Neuron (in vitro differentiated cells): ENCODE results near the gene TRIM44.
"Not testable (repeated sequence)": the region's sequence is repeated elsewhere in the genome, so short reads cannot be mapped to it uniquely, and the experiment has no call there.

Experiments used
- H2AFZ ChIP-seq: one replicate; pipeline ENCODE4 v1.6.1; 2013; ENCODE audit warnings: low read depth, mild to moderate bottlenecking, inconsistent platforms, low read length, moderate library complexity
- H3K27me3 ChIP-seq: one replicate; pipeline ENCODE4 v1.6.1; 2013; ENCODE audit warnings: low read length; ENCODE audit not compliant: insufficient read depth
- H3K36me3 ChIP-seq: one replicate; pipeline ENCODE4 v1.6.1; 2013; ENCODE audit warnings: low read length; ENCODE audit not compliant: insufficient read depth
- H3K4me1 ChIP-seq: one replicate; pipeline ENCODE4 v1.6.1; 2013; ENCODE audit warnings: low read length; ENCODE audit not compliant: insufficient read depth
- H3K4me3 ChIP-seq: 2 replicates; pipeline ENCODE4 v1.5.1; 2013; ENCODE audit warnings: mild to moderate bottlenecking, low read length, moderate library complexity
- H3K9me3 ChIP-seq: one replicate; pipeline ENCODE4 v1.6.1; 2013; ENCODE audit warnings: low read length

The TRIM44 gene

DNA sequence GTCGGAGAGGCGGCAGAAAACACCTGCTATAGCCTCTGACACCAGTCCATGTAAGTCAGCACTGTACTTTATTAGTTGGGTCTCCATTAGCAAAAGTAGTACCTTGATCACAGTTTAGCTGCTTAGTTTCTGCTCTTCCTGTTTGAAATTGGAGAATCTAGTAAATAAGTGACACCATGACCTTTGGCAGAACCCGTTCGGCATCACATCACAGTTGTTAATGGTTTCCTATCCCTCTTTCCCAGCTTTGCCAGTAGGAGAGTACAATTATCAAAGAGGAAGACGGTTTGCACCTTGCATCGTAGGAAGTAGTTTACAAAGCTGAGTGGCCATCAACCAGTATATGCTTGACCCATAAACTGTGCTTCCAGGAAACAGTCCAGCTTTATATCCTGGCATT is 101.8 kb downstream of the TRIM44 start:
- no peaks in the 10 kb centered on the region for H3K9me3 ChIP-seq

DNA sequence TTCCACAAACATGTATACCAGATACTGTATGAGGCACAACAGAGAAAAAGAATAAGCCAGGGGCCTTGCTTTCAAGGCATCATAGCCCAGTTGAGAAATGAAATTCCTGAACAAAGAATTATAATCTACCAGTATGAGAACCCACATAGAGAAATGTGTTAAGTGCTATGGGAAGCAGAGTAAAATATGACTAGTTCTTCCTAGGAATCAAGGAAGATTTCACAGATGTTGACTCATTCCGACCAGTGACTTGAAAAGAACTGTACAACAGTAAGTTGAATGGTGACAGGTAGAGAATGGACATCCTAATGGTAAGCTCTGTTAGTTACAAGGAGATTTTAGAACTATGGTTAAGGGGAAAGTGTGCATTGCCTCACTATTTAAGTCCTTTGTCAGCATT is 102.6 kb downstream of the TRIM44 start:
- Histone ChIP-seq H2AFZ (no peak overlapping the region), H3K27me3 (no peaks in the 10 kb centered on the region), H3K4me3 (no peak overlapping the region), H3K4me1 (no peaks in the 10 kb centered on the region), H3K36me3 (peaks cover 4% of the 10 kb centered on the region), H3K9me3 (no peaks in the 10 kb centered on the region)

More for the DNA sequence above, 101.8 kb downstream of the TRIM44 start:
- no peak overlapping the region for H2AFZ ChIP-seq
- no peaks in the 10 kb centered on the region for H3K27me3 ChIP-seq
- H3K4me3 ChIP-seq: no peak overlapping the region
- peaks cover 4% of the 10 kb centered on the region for H3K36me3 ChIP-seq
- no peaks in the 10 kb centered on the region for H3K4me1 ChIP-seq

DNA sequence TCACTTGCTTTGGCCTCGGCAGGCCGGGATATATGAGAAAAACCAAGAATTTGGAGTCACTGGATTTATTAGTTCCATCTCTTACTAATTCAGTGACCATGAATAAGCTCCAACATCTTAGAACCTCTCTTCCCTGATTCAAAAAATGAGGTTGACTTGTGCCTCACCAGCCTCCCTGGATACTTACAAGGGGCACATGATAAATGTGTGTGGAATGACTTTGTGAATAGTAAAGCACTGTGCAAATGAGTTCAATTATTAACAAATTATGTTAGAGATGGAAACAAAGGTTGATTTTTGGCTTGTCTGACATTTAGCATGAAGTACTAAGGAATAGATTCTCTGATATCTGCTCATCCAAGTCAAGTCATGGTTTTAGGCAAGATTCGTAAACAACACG is 104.1 kb downstream of the TRIM44 start:
- Histone ChIP-seq H2AFZ (no peak overlapping the region), H3K27me3 (no peaks in the 10 kb centered on the region), H3K36me3 (peaks cover 4% of the 10 kb centered on the region), H3K9me3 (no peaks in the 10 kb centered on the region), H3K4me1 (no peaks in the 10 kb centered on the region), H3K4me3 (no peak overlapping the region)

DNA sequence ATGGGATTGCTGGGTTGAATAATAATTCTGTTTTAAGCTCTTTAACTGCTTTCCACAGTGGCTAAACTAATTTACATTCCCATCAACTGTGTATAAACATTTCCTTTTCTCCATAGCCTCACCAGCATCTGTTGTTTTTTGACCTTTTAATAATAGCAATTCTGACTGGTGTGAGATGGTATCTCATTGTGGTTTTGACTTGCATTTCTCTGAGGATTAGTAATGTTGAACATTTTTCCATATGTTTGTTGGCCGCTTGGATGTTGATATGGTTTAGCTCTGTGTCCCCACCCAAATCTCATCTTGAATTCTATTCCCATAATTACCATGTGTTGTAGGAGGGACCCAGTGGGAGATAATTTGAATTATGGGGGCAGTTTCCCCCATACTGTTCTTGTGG is 107.8 kb downstream of the TRIM44 start:
- not testable (repeated sequence) for H3K27me3 ChIP-seq, H2AFZ ChIP-seq, H3K36me3 ChIP-seq, H3K4me3 ChIP-seq, H3K9me3 ChIP-seq, H3K4me1 ChIP-seq

DNA sequence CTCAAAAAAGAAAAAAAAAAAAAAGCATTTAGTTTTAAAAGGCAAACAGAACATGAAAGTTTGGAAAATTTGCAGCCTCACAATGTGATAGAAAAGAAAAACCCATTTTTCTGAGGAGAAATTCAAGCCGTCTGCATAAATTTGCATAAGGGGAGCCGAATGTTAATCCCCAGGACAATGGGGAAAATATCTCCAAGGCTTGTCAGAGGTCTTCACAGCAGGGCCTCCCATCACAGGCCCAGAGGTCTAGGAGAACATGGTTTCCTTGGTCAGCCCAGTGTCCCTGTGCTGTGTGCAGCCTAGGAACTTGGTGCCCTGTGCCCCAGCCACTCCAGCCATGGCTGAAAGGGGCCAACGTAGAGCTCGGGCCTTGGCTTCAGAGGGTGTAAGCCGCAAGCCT is 109.1 kb downstream of the TRIM44 start:
- H2AFZ ChIP-seq: no peak overlapping the region
- no peaks in the 10 kb centered on the region for H3K4me1 ChIP-seq
- no peaks in the 10 kb centered on the region for H3K27me3 ChIP-seq
- peaks cover 2% of the 10 kb centered on the region for H3K9me3 ChIP-seq
- H3K36me3 ChIP-seq: no peaks in the 10 kb centered on the region
- no peak overlapping the region for H3K4me3 ChIP-seq

DNA sequence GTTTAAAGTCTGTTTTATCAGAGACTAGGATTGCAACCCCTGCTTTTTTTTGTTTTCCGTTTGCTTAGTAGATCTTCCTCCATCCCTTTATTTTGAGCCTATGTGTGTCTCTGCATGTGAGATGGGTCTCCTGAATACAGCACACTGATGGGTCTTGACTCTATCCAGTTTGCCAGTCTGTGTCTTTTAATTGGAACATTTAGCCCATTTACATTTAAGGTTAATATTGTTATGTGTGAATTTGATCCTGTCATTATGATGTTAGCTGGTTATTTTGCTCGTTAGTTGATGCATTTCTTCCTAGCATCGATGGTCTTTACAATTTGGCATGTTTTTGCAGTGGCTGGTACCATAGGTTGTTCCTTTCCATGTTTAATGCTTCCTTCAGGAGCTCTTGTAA is 114.7 kb downstream of the TRIM44 start:
- not testable (repeated sequence) for H3K27me3 ChIP-seq

DNA sequence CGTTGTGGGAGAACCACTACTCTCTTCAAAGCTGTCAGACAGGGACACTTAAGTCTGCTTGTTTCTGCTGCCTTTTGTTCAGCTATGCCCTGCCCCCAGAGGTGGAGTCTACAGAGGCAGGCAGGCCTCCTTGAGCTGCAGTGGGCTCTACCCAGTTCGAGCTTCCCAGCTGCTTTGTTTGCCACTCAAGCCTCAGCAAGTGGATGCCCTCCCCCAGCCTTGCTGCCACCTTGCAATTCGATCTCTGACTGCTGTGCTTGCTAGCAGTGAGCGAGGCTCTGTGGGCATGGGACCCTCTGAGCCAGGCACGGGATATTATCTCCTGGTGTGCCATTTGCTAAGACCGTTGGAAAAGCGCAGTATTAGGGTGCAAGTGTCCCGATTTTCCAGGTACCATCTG is 116.4 kb downstream of the TRIM44 start:
- not testable (repeated sequence) for H2AFZ ChIP-seq

More for the DNA sequence above, 114.7 kb downstream of the TRIM44 start:
- H3K4me1 ChIP-seq, H2AFZ ChIP-seq, H3K36me3 ChIP-seq, H3K9me3 ChIP-seq, H3K4me3 ChIP-seq: not testable (repeated sequence)

DNA sequence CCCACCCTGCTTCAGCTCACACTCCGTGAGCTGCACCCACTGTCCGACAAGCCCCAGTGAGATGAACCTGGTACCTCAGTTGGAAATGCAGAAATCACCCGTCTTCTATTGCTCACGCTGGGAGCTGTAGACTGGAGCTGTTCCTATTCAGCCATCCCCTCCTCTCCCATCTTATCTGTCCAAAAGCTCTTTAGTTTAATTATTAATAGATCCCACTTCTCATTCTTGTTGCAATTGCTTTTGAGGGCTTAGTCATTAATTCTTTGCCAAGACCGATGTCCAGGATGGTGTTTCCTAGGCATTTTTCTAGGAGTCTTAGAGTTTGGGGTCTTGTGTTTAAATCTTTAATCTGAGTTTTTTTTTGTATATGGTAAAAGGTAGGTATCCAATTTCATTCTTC is 116.8 kb downstream of the TRIM44 start:
- H3K36me3 ChIP-seq: no peaks in the 10 kb centered on the region
- H3K9me3 ChIP-seq: peaks cover 4% of the 10 kb centered on the region
- no peak overlapping the region for H3K4me3 ChIP-seq
- no peaks in the 10 kb centered on the region for H3K4me1 ChIP-seq
- H2AFZ ChIP-seq: no peak overlapping the region
- no peaks in the 10 kb centered on the region for H3K27me3 ChIP-seq

More for the DNA sequence above, 116.4 kb downstream of the TRIM44 start:
- H3K9me3 ChIP-seq, H3K4me3 ChIP-seq, H3K4me1 ChIP-seq, H3K36me3 ChIP-seq, H3K27me3 ChIP-seq: not testable (repeated sequence)

DNA sequence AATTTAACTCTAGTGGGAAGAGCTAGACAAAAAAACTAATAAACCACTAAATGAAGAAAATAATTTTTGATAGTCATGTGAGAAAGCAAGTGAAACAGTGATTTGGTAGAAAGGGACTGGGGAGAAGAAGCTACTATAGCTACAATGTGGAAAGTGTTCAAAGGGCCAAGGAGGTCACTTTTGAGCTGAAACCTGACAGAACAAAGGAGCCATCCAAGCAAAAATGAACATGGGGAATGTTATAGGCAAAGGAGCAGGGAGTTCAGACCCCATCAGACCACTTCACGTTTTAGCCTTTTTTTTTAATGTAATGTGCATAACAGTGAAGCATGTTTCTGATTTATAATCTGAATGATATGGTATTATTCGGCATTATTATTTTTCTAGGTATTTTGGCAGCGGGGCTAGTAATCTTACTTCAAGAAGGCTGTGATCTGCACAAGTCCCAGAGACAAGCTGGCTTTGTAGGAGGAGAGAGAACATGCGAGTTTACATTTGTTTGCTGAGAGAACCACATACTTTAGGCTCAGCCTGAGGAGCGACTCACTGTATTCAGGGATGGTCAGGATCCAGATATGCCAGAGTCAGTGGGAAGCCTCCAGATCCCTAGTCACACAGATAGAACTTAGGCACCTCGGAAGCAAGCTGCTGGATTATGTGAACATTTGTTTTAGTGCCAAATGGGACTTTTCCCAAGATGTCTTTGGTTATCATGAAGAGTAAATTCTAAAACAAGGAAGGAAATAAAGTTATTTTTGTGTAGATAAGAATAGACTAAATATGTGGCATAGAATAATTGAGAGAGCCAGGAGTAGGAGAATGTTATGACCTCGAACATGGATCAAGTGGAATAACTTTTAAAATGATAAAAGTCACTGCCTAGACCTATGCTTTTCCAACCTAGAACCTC is 118.6 kb downstream of the TRIM44 start:
- H3K4me3 ChIP-seq: no peak overlapping the region
- peaks cover under 1% of the 10 kb centered on the region for H3K4me1 ChIP-seq
- H3K36me3 ChIP-seq: no peaks in the 10 kb centered on the region
- no peaks in the 10 kb centered on the region for H3K27me3 ChIP-seq
- peaks cover 4% of the 10 kb centered on the region for H3K9me3 ChIP-seq
- no peak overlapping the region for H2AFZ ChIP-seq

DNA sequence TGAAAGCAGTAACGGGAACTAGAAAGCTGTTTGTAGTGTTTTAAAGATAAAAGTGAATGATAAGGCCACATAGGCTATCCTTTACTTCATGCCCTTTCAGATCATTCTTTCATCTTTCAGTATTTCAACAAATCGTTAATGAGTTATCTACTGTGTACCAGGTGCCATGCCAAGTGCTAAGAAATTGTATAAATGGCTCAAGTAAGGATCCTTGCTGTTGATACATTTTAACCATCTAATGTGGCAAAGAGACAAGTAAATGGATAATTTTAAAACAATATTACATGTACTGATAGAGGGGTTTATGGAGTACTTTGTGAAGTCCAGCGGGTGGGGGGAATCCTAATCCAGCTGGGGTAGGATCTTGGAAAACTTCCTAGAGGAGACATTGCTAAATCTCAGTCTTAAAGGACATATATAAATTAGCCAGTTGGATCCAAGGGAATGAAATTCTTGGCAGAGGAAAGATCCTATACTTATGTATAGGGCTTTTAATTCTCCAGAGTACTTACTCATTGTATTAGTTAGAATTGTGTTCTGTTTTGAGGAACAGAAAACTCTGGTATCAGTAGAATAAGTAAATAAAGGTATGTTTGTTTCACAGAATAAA is 119.4 kb downstream of the TRIM44 start:
- Histone ChIP-seq H3K36me3 (no peaks in the 10 kb centered on the region), H2AFZ (no peak overlapping the region), H3K27me3 (no peaks in the 10 kb centered on the region), H3K9me3 (peaks cover 4% of the 10 kb centered on the region), H3K4me3 (no peak overlapping the region), H3K4me1 (peaks cover 8% of the 10 kb centered on the region)

DNA sequence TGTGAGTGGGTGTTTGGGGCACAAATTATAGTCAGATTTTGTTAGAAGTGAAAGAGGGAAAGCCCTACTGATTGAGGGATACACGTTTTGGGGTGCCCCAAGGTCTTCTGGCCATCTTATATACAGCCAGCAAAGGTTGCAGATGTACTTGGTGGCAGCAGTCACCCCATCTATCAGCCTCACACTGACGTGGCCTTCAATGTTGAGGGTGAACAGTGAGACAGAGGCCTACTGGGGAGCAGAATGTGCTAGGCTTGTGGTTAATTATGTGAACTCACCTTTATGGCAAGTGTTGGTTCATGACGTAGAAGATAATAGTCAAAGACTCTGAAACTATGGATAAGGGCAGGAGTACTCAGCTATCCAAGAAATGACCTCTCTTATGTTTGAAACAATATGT is 121.2 kb downstream of the TRIM44 start:
- H3K27me3 ChIP-seq: no peaks in the 10 kb centered on the region
- H3K4me3 ChIP-seq: no peak overlapping the region
- H3K9me3 ChIP-seq: peaks cover 4% of the 10 kb centered on the region
- H2AFZ ChIP-seq: no peak overlapping the region
- H3K36me3 ChIP-seq: no peaks in the 10 kb centered on the region
- H3K4me1 ChIP-seq: peaks cover 12% of the 10 kb centered on the region

DNA sequence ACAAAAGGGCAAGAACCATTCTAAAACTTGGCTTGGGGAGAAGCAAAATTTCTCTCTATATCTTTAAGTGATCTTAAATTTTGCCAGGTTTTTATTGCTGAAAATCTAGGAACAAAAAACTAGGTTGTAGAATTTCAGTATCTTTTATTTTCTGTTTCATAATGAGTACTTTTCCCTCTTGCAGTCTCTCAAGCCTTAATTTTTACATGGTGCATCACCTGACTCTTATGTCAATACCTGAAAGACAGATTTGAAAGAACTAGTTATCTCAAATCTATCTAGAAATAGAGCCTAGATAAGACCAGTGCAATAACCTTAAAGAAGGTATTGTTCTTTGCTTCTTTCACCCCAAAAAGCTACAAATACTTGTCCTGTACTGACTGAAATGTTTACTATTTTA is 122.1 kb downstream of the TRIM44 start:
- no peaks in the 10 kb centered on the region for H3K9me3 ChIP-seq
- no peak overlapping the region for H3K4me3 ChIP-seq
- no peak overlapping the region for H2AFZ ChIP-seq
- no peaks in the 10 kb centered on the region for H3K36me3 ChIP-seq
- no peaks in the 10 kb centered on the region for H3K27me3 ChIP-seq
- peaks cover 12% of the 10 kb centered on the region for H3K4me1 ChIP-seq

DNA sequence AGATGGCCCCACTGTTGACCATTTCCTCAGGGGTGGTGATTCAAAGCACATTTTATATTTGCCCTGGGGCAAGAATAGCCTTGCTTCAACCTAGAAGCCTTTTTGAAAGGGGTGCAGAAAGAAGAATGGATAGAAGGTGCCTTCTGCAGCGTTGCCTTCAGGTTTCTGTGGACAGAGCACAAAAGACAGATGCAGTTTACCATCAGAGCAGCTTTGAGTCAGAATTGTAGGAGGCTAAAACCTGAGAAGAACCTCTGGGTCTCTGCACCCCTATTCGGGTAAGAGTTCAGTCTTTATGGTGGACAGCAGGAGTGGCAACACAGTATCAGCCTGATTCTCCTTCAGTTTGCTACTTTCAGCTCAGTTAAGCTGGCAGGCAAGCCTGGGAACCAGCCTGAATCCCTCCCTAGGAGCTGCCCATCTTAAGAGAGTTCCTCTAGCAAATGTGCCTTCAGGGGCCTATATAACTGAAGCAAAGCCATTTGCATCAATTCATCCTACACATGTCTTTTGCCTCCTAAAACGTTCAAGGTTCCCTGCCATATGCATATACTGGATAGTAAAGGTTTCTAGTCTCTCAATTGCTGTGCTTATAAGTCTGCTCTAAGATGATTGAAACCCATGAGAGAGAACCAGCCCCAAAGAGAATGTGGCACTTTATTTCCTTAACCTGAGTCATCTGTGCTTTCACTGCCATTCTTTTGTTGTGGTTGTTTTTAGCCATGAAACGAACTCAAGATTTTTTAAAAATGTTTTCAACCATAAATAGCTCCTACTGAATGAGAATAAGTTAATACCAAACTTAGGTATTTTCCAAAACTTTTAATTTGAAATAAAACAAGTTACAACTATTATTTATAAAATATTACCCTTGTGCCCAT is 123.0 kb downstream of the TRIM44 start:
- peaks cover 12% of the 10 kb centered on the region for H3K4me1 ChIP-seq
- H3K36me3 ChIP-seq: no peaks in the 10 kb centered on the region
- no peak overlapping the region for H2AFZ ChIP-seq
- no peaks in the 10 kb centered on the region for H3K9me3 ChIP-seq
- H3K4me3 ChIP-seq: no peak overlapping the region
- no peaks in the 10 kb centered on the region for H3K27me3 ChIP-seq
